ENCODE measurements around the gene ETS2. TPM values are rescaled to one million over a fixed set of nuclear protein-coding genes. Genes with fewer than 3 reads are reported as not detected.

ETS2 gene
- total RNA-seq, 1 experiment from 2014 or later = 35.3 TPM

- Histone ChIP-seq H2AFZ (ENCODE audit: low read length) (no peak overlapping the region), H2BK15ac (ENCODE audit: low read depth, low read length) (no peak overlapping the region), H2AK5ac (ENCODE audit: insufficient read length, low read length) (no peak overlapping the region), H3K79me1 (ENCODE audit: insufficient read depth, low read depth, low read length, poor library complexity, severe bottlenecking) (no peaks in the 10 kb centered on the region), H3K23me2 (ENCODE audit: insufficient read length, low read depth, low read length, poor library complexity, severe bottlenecking) (no peaks in the 10 kb centered on the region), H3K56ac (ENCODE audit: insufficient read length, low read depth, low read length) (no peak overlapping the region), H3K27ac (ENCODE audit: insufficient read length, low read depth, low read length) (no peak overlapping the region), H3K4me2 (ENCODE audit: insufficient read depth, insufficient read length, low read length) (no peak overlapping the region), H3K14ac (ENCODE audit: insufficient read depth, low read length) (no peak overlapping the region), H2BK5ac (ENCODE audit: insufficient read length, low read length) (no peak overlapping the region), H4K91ac (ENCODE audit: insufficient read length, low read depth, low read length) (no peak overlapping the region), H2BK120ac (ENCODE audit: low read depth, low read length, poor library complexity, severe bottlenecking) (no peak overlapping the region), H4K8ac (replicated peaks; ENCODE audit: insufficient read length, low read depth, low read length) (no peak overlapping the region), H3K9ac (ENCODE audit: extremely low read depth, insufficient read length, low read length) (no peak overlapping the region), H3K18ac (ENCODE audit: insufficient read length, low read depth, low read length) (no peak overlapping the region), H3K79me2 (ENCODE audit: insufficient read depth, low read length) (no peaks in the 10 kb centered on the region), H4K20me1 (ENCODE audit: control insufficient read depth, insufficient read depth, insufficient read length) (no peaks in the 10 kb centered on the region), H3T11ph (ENCODE audit: low read length) (no peak overlapping the region), H3K27me3 (ENCODE audit: insufficient read depth, low read length) (no peaks in the 10 kb centered on the region), H3K9me3 (ENCODE audit: control insufficient read depth, low read depth, low read length) (no peaks in the 10 kb centered on the region), H3K23ac (ENCODE audit: insufficient read length, low read depth, low read length) (no peak overlapping the region), H3K4ac (ENCODE audit: low read depth, low read length) (no peak overlapping the region), H4K5ac (ENCODE audit: insufficient read length, low read depth, low read length) (no peak overlapping the region), H2BK20ac (ENCODE audit: low read depth, low read length, poor library complexity, severe bottlenecking) (no peak overlapping the region), H2BK12ac (ENCODE audit: insufficient read length, low read depth, low read length) (no peak overlapping the region), H3K4me1 (ENCODE audit: insufficient read depth, low read length) (no peaks in the 10 kb centered on the region)
- no CpG with 5 or more reads among the region's 8 CpGs for WGBS (ENCODE audit: extremely low coverage, insufficient read length, low lambda C conversion rate)
- Mint-ChIP-seq H3K27ac (no peak overlapping the region), H3K4me1 (peaks cover 8 to 11% of the 10 kb centered on the region in 2 experiments), H3K36me3 (ENCODE audit: insufficient read depth in 1 of 3, low read depth in 3 of 3) (no peaks in the 10 kb centered on the region), H3K27me3 (ENCODE audit: low read depth) (peaks cover 3% of the 10 kb centered on the region; the same call in 1 of the 2 replicates), H3K4me3 (no peak overlapping the region), H3K9me3 (no peaks in the 10 kb centered on the region; a peak in 2 of 5 replicates)
- no peak for DNase-seq
- TF ChIP-seq CTCF (conservative IDR thresholded peaks at IDR 0.05) = no peak
These were observed 58.2 kb downstream of the ETS2 start for GRCh38 chr21:38863843-38864363.

Measured in H9 (cell line).